T-helper 17 cell (primary cell): ENCODE measurements around the gene TENT4B. TPM values are rescaled to one million over a fixed set of nuclear protein-coding genes. Genes with fewer than 3 reads are reported as not detected.

Experiments
- ATAC-seq: fragments of 150-1000 bp; cut with Tn5 transposase; 2 replicates; pipeline ENCODE4 v1.10.0; 2021; ENCODE audit warnings: mild to moderate bottlenecking, moderate library complexity
- DNase-seq, 3 donors: peaks; one replicate each; pipeline versions ENCODE4 v3.0.0 to v3.0.0-alpha.2; 2020 to 2021
- H3K9me3 ChIP-seq: one replicate; pipeline ENCODE4 v1.7.0; 2013; ENCODE audit warnings: low read length, mild to moderate bottlenecking; ENCODE audit not compliant: control insufficient read depth, poor library complexity, severe bottlenecking
- H3K27ac Mint-ChIP-seq: one replicate; pipeline ENCODE4 v1.8.0; 2022; ENCODE audit warnings: mild to moderate bottlenecking, moderate library complexity, mixed read lengths
- H3K27me3 Mint-ChIP-seq: one replicate; pipeline ENCODE4 v1.8.0; 2022; ENCODE audit warnings: mixed read lengths
- H3K36me3 Mint-ChIP-seq: one replicate; pipeline ENCODE4 v1.8.0; 2022; ENCODE audit warnings: low read depth, mixed read lengths
- H3K4me1 Mint-ChIP-seq: one replicate; pipeline ENCODE4 v1.8.0; 2022; ENCODE audit warnings: mild to moderate bottlenecking, mixed read lengths
- H3K4me3 Mint-ChIP-seq: one replicate; pipeline ENCODE4 v1.8.0; 2022; ENCODE audit warnings: mild to moderate bottlenecking, moderate library complexity, mixed read lengths
- total RNA-seq, 4 donors: library from RNA in 2 of 4; stranded (reverse) in 2 of 4; gene quantifications; one replicate each; pipeline ENCODE4 v1.2.3 and lab custom pipeline; 2022 to 2026

The TENT4B gene
- total RNA-seq, 2 donors from 2014 or later: 21.5 to 23.0 TPM

DNA sequence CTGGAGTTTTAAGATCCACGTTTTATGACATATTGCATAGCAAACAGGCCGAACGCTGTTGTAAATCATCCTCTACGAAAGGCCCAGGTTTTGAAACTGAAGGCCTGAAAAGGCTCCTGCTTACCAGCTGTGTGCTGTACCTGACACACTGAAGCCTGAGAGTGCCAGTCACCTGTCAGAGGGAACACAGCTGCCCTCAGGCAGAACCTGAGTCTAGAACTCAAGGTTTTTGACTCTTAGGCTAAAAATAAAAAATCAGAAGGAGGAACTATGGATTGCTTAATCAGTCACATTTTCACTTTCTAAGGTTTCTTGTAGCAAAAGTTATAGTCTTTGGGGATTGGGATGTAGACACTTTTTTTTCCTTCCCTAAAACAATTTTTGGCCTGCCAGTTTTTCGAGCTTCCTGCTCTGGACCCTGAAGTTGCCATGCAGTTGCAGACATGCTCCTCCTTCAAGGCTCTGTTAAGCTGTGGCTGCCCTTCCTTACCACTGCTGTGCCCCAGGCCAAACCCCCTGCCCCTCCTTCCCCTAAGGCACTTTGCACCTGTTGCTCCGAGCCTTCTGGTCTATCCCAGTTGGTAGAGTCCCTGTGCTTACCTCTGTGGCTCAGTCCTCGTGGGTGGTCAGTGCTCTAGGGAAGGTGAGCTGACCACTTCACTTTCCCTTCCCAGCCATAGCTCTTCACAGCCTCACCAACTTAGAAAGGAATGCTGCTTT lies 56.6 kb downstream of the TENT4B start:
- Mint-ChIP-seq H3K27ac (peak overlapping the region; percentile 88), H3K4me3 (peak overlapping the region; percentile 7), H3K36me3 (peaks cover 2% of the 10 kb centered on the region), H3K4me1 (peaks cover 28% of the 10 kb centered on the region), H3K27me3 (no peaks in the 10 kb centered on the region)
- no peaks in the 10 kb centered on the region for H3K9me3 ChIP-seq
- DNase-seq (no peak), ATAC-seq (no peak)

DNA sequence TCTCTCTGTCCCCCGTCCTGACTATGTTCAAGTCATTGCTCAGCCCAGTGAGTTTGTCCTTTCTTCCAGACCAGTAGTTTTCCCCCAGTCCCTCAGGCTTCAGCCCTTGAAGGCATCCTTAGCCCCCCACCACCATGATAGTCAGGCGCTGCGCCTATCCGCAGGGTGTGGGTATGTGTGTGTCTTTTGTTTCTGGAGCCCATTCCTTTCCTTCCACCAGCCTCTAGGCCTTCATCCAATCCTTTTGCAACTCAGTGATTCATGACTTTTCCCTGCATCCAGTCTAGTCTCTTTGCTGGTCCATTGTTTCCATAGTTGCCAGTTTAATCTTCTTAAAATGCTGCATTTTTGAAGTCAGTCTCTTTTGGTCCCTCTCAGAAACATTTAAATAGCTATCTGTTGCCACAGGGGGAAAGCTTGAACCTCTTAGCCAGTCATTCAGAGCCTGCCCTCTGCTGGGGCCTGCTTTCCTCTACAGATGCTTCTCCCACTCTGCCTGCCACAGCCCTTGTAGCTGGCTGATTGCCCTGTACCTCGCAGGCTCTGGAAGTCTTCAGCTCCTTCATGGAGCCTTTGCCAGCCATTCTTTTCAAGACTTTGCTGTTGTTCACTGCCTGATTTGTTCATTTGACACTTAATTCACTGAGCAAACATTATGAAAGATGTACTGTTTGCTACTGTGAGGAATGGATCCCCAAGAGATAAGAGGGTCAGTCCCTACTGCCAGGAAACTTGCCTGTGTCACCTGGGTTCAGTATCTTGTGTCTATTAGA lies 57.3 kb downstream of the TENT4B start:
- peak; percentile 92 for ATAC-seq
- Mint-ChIP-seq H3K36me3 (peaks cover 2% of the 10 kb centered on the region), H3K4me1 (peaks cover 31% of the 10 kb centered on the region), H3K4me3 (no peak overlapping the region), H3K27ac (peak overlapping the region; percentile 88), H3K27me3 (no peaks in the 10 kb centered on the region)
- peak in 1 of 3 donors; percentile 32 for DNase-seq
- no peaks in the 10 kb centered on the region for H3K9me3 ChIP-seq

DNA sequence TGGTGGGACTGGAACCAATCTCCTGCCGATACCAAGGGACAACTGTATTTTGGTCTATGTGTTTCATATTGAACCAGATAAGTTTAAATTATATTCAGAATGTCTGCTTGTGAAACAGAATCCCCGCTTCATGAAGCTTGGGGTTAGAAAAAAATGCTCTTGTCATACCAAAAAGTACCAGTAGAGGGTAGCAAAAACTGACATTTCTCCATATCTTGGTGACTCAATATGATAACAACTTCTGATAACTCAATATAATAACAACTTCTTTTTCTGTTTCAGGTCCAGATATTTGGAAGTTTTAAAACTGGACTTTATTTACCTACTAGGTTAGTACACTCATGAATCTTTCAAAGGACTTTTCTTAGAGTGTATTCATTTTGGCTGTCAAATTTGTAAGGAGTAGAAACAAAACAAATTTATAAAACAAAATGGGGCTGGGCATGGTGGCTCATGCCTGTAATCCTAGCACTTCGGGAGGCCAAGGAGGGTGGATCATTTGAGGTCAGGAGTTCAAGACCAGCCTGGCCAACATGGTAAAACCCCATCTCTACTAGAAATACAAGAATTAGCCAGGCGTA lies 60.9 kb downstream of the TENT4B start:
- Mint-ChIP-seq H3K4me3 (no peak overlapping the region), H3K4me1 (peaks cover 22% of the 10 kb centered on the region), H3K36me3 (peaks cover 2% of the 10 kb centered on the region), H3K27ac (no peak overlapping the region), H3K27me3 (no peaks in the 10 kb centered on the region)
- no peak for DNase-seq
- no peaks in the 10 kb centered on the region for H3K9me3 ChIP-seq
- ATAC-seq: peak; percentile 60

DNA sequence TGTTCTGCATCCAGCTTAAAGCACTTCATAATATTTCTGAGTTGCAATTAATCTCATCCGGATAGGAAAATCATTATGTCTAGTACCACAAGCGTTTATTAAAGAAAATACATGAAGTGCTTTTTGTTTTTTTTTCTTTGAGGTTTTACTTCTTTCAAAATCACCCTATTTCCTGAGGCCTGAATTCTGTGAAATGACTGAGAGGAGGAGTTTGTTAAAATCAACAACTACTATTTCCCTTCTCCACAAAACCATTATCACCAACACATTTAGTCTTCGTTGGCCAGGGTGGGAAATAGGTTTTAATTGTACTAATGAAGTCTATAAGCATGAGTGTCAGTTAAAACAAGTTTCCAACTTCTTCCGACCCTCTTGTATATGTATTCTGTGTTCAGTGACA lies 62.6 kb downstream of the TENT4B start:
- H3K4me1 Mint-ChIP-seq: peaks cover 15% of the 10 kb centered on the region
- H3K27me3 Mint-ChIP-seq: no peaks in the 10 kb centered on the region
- no peak overlapping the region for H3K4me3 Mint-ChIP-seq
- ATAC-seq: no peak
- H3K9me3 ChIP-seq: no peaks in the 10 kb centered on the region
- H3K36me3 Mint-ChIP-seq: peaks cover 4% of the 10 kb centered on the region
- peak overlapping the region; percentile 37 for H3K27ac Mint-ChIP-seq
- no peak for DNase-seq

DNA sequence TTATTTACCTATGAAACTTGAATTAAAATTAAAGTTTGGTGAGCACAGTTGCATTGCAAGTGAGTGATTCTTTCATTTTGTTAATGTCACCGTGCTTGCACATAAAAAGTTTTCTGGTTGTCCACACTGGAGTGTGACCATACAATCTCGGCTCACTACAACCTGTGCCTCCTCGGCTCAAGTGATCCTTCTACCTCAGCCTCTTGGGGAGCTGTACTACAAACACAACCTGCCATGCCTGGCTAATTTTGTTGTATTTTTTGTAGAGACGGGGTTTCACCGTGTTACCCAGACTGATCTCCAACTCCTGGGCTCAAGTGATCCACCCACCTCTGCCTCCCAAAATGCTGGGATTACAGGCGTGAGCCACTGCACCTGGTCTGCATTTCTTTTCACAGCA lies 63.1 kb downstream of the TENT4B start:
- Mint-ChIP-seq H3K36me3 (peaks cover 4% of the 10 kb centered on the region), H3K27me3 (no peaks in the 10 kb centered on the region), H3K27ac (peak overlapping the region; percentile 37), H3K4me1 (peaks cover 13% of the 10 kb centered on the region), H3K4me3 (no peak overlapping the region)
- DNase-seq (no peak), ATAC-seq (no peak)
- no peaks in the 10 kb centered on the region for H3K9me3 ChIP-seq

DNA sequence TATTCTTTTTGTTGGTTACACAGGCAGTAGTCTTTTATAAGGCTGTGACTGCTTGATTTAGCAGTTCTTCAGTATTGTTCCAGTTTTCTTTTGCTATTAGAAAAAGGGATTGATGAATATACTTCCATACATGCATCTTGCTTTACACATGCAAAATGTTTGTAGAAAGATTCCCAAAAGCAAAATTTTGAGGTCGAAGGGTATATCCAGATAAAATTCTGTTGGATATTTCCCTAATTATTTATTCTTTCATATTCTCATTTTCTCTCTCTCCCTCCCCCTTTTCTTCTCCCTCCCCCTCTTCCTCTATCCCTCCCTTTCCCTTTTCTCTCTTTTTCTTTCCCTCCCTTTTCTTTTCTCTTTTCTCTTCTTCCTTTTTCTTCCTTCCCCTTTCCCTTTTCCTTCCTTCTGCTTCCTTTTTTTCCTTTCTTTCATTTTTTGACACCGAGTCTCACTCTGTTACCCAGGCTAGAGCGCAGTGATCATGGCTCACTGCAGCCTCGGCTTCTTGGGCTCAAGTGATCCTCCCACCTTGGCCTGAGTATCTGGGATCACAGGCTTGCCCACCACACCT lies 66.4 kb downstream of the TENT4B start:
- Mint-ChIP-seq H3K36me3 (peaks cover 2% of the 10 kb centered on the region), H3K27ac (no peak overlapping the region)
- DNase-seq: no peak

DNA sequence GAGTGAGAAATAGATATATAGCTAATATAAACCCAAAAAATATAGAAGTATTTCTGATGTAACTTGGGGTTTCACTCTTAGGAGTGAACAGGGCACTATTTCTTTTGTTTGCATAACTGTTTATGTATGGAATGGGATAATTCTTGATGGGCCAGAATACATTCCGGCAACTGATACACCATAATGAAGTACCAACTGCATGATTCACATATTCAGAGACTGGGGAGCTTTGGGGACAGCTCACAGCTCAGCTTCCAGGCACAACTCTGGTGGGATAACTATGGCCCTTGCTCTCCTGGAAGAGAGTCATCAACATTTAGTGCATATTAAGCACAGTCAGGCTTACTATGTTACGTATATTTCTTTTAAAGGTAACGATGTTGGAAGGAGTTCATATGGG lies 71.2 kb downstream of the TENT4B start:
- DNase-seq (no peak), ATAC-seq (no peak)
- H3K9me3 ChIP-seq: no peaks in the 10 kb centered on the region
- Mint-ChIP-seq H3K4me1 (peaks cover 6% of the 10 kb centered on the region), H3K4me3 (no peak overlapping the region), H3K27ac (peak overlapping the region; percentile 1), H3K27me3 (no peaks in the 10 kb centered on the region), H3K36me3 (peaks cover 9% of the 10 kb centered on the region)

More for the DNA sequence above, 66.4 kb downstream of the TENT4B start:
- H3K27me3 Mint-ChIP-seq: no peaks in the 10 kb centered on the region
- no peak overlapping the region for H3K4me3 Mint-ChIP-seq
- H3K9me3 ChIP-seq: no peaks in the 10 kb centered on the region
- peaks cover 9% of the 10 kb centered on the region for H3K4me1 Mint-ChIP-seq
- ATAC-seq: no peak

DNA sequence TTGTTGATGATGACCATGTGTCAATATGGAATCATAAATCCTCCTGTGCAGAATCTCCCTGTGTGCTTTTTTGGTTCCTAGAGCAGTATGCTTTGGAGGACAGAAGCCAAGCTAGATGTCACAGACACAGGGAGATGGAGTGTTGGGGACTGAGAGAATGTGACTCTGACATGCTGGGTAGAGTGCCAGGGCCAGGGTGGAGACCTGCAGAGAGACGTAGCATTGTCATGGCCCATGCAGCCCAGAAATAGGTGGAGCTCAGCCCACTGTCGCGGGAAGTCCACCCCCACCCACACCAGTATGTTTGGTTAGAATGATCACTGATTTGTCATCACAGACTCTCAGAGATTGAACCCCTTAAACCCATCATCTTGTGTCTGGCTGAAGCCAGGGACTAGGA lies 74.0 kb downstream of the TENT4B start:
- no peak for ATAC-seq
- no peak for DNase-seq
- Mint-ChIP-seq H3K36me3 (peaks cover 9% of the 10 kb centered on the region), H3K27ac (no peak overlapping the region), H3K4me1 (peaks cover 9% of the 10 kb centered on the region), H3K4me3 (no peak overlapping the region), H3K27me3 (no peaks in the 10 kb centered on the region)
- H3K9me3 ChIP-seq: no peaks in the 10 kb centered on the region

DNA sequence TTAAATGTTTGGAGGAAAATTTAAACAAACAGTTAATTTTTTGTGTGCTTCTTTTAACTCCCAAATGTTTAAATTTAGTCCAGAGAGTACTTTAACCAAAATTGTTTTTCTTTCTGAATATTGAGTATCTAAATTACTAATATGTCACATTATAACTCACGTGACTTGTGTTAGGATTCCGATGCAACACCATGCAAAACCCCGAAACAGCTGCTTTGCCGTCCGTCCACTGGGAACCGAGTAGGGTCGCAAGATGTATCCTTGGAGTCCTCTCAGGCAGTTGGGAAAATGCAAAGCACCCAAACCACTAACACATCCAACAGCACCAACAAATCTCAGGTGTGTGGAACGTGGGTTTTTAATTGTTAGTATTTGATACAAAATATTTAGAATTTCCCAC lies 74.6 kb downstream of the TENT4B start:
- no peaks in the 10 kb centered on the region for H3K27me3 Mint-ChIP-seq
- ATAC-seq (no peak), DNase-seq (no peak)
- H3K4me1 Mint-ChIP-seq: peaks cover 9% of the 10 kb centered on the region
- no peak overlapping the region for H3K27ac Mint-ChIP-seq
- H3K4me3 Mint-ChIP-seq: no peak overlapping the region
- H3K9me3 ChIP-seq: no peaks in the 10 kb centered on the region
- peaks cover 9% of the 10 kb centered on the region for H3K36me3 Mint-ChIP-seq

DNA sequence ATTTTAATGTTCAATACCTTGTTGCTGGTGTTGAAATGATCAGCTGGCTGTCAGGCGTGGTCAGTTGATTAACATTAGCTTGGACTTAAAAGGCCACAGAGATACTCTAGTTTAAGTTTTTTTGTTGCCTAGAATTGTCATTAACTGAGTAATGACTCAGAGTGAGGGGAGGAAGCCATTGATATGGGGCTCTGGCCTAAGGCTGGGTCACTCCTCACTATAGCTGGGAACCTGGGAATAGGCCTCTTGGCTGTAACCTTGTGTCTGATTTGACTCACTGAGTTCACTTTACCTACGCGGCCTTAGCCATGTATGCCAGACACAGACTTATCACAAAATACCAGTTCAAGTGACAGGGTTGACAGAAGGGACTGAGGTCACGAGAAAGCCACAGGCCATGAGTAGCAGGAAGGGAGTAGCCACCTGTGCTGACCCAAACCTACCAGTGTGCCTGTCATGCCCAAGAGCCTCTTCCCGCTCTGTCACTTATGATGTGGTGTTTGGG lies 75.3 kb downstream of the TENT4B start:
- H3K4me1 Mint-ChIP-seq: peaks cover 9% of the 10 kb centered on the region
- no peak overlapping the region for H3K27ac Mint-ChIP-seq
- no peak overlapping the region for H3K4me3 Mint-ChIP-seq
- no peaks in the 10 kb centered on the region for H3K27me3 Mint-ChIP-seq
- DNase-seq (no peak), ATAC-seq (no peak)
- no peaks in the 10 kb centered on the region for H3K9me3 ChIP-seq
- H3K36me3 Mint-ChIP-seq: peaks cover 9% of the 10 kb centered on the region

DNA sequence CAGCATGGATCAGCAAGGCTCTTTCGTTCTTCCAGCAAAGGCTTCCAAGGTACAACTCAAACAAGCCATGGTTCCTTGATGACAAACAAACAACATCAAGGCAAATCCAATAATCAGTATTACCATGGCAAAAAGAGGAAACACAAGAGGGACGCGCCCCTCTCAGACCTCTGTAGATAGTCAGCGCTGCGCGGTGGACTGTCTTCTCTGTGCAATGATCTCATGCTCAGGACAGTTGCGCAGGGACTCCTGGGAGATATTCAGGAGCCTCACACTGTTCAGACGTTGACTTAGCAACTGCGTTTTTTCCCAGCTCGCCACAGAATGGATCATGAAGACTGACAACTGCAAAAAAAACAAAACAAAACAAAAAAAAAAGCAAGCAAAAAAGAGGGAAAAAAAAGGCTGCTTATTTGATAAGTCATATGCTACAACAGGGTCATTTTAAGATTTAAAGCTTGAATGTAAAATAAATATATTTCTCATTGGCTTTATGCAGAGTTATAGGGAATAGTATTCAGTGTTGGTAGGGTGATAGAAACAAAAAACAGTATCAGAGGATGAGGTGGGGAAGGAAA lies 76.1 kb downstream of the TENT4B start:
- no peak for ATAC-seq

DNA sequence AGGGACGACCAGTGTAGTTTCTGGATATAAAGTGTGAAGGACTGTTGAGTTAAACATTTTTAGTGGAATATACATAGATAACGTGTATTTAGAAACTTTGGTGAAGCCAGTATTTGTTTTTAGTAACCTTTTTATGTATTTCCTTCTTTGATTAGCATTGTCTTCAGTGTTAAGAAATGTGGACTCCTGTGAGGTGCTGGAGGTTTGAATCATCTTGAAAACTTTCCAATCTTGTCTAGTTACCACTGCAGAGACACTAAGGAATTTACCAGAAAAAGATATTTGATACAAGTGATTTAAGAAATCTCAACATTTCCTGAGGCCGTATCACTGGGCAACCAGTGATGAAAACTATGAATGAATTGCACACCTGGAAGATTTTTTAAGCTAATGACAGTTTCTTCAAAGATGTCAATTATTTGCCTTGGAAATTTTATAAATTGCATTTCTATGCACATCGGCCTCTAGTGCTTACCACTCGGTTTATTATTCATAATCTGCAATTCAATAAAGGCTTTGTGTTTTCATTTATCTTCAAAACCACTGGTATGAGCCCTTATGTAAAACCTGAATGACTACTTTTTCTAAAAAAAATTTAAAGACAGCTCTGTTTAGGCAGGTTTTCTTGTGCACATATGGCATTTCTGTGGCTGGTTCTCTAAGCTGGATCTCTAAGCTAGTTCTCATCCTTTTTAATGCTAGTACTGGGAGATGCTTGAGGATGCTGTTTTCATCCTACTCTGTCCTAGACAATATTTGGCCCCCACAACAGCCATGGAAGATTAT lies 81.9 kb downstream of the TENT4B start:
- DNase-seq (no peak), ATAC-seq (no peak)
- Mint-ChIP-seq H3K4me1 (peaks cover 3% of the 10 kb centered on the region), H3K27me3 (no peaks in the 10 kb centered on the region), H3K27ac (no peak overlapping the region), H3K36me3 (peaks cover 2% of the 10 kb centered on the region), H3K4me3 (no peak overlapping the region)
- no peaks in the 10 kb centered on the region for H3K9me3 ChIP-seq

More for the DNA sequence above, 76.1 kb downstream of the TENT4B start:
- Mint-ChIP-seq H3K4me1 (peaks cover 9% of the 10 kb centered on the region), H3K36me3 (peaks cover 9% of the 10 kb centered on the region), H3K27me3 (no peaks in the 10 kb centered on the region), H3K27ac (peak overlapping the region; percentile 60), H3K4me3 (no peak overlapping the region)
- DNase-seq: no peak
- H3K9me3 ChIP-seq: no peaks in the 10 kb centered on the region
